Measurements from ENCODE around the gene CYP27C1.

The CYP27C1 gene

GRCh38 chr2:127160676-127161075, 59.4 kb downstream of the CYP27C1 start:
- Histone ChIP-seq H3K4me3 (ENCODE audit: low read depth, low read length) (no peak overlapping the region), H3K9me3 (ENCODE audit: control insufficient read depth, low read length) (no peaks in the 10 kb centered on the region), H2AFZ (no peak overlapping the region), H3K4me1 (no peaks in the 10 kb centered on the region), H3K79me2 (no peaks in the 10 kb centered on the region), H3K9ac (no peak overlapping the region), H3K27me3 (ENCODE audit: control insufficient read depth, insufficient read depth, low read length) (no peaks in the 10 kb centered on the region), H3K27ac (no peak overlapping the region), H3K4me2 (ENCODE audit: low read length) (no peak overlapping the region), H3K36me3 (ENCODE audit: control insufficient read depth, insufficient read depth, low read length) (no peaks in the 10 kb centered on the region)
- TF ChIP-seq CTCF (IDR thresholded peaks at IDR 0.05), result no peak

GRCh38 chr2:127159543-127159942, 60.6 kb downstream of the CYP27C1 start:
- Histone ChIP-seq H3K36me3 (ENCODE audit: control insufficient read depth, insufficient read depth, low read length) (no peaks in the 10 kb centered on the region), H3K4me2 (ENCODE audit: low read length) (no peak overlapping the region), H3K4me3 (ENCODE audit: low read depth, low read length) (no peak overlapping the region), H3K4me1 (no peaks in the 10 kb centered on the region), H3K79me2 (no peaks in the 10 kb centered on the region), H3K9me3 (ENCODE audit: control insufficient read depth, low read length) (no peaks in the 10 kb centered on the region), H3K27ac (no peak overlapping the region), H2AFZ (no peak overlapping the region), H3K27me3 (ENCODE audit: control insufficient read depth, insufficient read depth, low read length) (no peaks in the 10 kb centered on the region), H3K9ac (no peak overlapping the region)
- no peak for TF ChIP-seq CTCF (IDR thresholded peaks at IDR 0.05)

- no peak for TF ChIP-seq CTCF (IDR thresholded peaks at IDR 0.05)
- Histone ChIP-seq H3K4me3 (ENCODE audit: low read depth, low read length) (no peak overlapping the region), H3K27ac (no peak overlapping the region), H3K9me3 (ENCODE audit: control insufficient read depth, low read length) (no peaks in the 10 kb centered on the region), H3K27me3 (ENCODE audit: control insufficient read depth, insufficient read depth, low read length) (no peaks in the 10 kb centered on the region), H3K36me3 (ENCODE audit: control insufficient read depth, insufficient read depth, low read length) (no peaks in the 10 kb centered on the region), H3K9ac (no peak overlapping the region), H3K4me1 (no peaks in the 10 kb centered on the region), H3K79me2 (no peaks in the 10 kb centered on the region), H3K4me2 (ENCODE audit: low read length) (no peak overlapping the region), H2AFZ (no peak overlapping the region)
These were observed 61.3 kb downstream of the CYP27C1 start for GRCh38 chr2:127158614-127159290.

DNA sequence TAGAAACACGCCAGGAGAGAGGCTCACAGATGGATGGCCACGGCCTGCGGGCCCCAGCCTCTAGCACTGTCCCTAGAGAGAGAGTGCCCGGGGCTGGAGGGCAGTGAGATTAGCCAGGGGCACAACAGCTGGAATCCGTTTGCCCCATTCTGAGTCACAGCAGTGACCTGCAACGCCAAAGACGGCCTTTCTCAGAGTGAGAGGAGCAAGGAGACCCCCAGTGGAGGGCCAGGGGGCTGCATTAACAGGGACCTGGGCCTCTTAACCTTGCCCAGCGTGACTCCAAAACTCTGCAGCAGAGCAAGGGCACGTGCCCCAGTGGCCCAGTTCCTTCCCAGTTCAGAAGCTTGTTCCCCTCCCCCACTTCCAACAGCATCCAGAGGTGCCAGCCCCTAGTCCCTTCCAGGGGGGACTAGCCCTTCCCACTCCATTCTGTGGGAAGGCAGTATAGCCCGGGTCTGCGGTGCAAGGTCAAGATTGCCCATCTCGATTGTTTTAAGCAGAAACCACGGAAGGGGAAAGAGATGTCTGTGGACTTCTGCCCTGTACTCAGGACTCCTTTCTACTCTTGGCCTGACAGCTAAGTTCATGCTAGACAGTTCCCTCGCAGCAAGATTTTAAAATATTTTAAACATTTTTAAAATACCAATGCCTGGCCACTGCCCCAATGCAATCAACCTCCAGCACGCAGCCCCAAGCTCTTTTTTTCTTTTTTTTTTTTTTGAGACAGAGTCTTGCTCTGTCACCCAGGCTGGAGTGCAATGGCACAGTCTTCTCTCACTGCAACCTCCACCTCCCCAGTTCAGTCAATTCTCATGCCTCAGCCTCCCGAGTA, 62.2 kb downstream of the CYP27C1 start:
- no peak overlapping the region for H3K9ac ChIP-seq
- no peak overlapping the region for H3K4me2 ChIP-seq (ENCODE audit: low read length)
- H3K36me3 ChIP-seq (ENCODE audit: control insufficient read depth, insufficient read depth, low read length), result no peaks in the 10 kb centered on the region
- H3K4me3 ChIP-seq (ENCODE audit: low read depth, low read length), result no peak overlapping the region
- H3K79me2 ChIP-seq, result no peaks in the 10 kb centered on the region
- no peak for TF ChIP-seq CTCF (IDR thresholded peaks at IDR 0.05)
- no peak overlapping the region for H2AFZ ChIP-seq
- H3K4me1 ChIP-seq, result no peaks in the 10 kb centered on the region
- no peak overlapping the region for H3K27ac ChIP-seq
- H3K27me3 ChIP-seq (ENCODE audit: control insufficient read depth, insufficient read depth, low read length), result no peaks in the 10 kb centered on the region
- no peaks in the 10 kb centered on the region for H3K9me3 ChIP-seq (ENCODE audit: control insufficient read depth, low read length)
